SK-N-SH treated with all-trans-retinoic acid at 6 μM for 48 hours (cell line): Measurements from ENCODE around the gene TNP2.
A peak's percentile ranks its signal among the peaks of the same experiment; 100 is the strongest.

Source experiments
- ATAC-seq: fragments of 200-7000 bp; cut with Tn5 transposase; 3 replicates; pipeline ENCODE4 v1.9.1; 2020; ENCODE audit warnings: mild to moderate bottlenecking, moderate library complexity
- ARNTL ChIP-seq: fragments of 450-650 bp; formaldehyde crosslinking; IDR thresholded peaks from 2 replicates; pipeline ENCODE4 v1.5.0; 2020; ENCODE audit warnings: low read depth, mild to moderate bottlenecking, moderate library complexity, borderline replicate concordance
- BACH2 ChIP-seq: fragments of 250-450 bp; sonication (Bioruptor Pico); IDR thresholded peaks from 2 replicates; pipeline ENCODE4 v1.9.0; 2021; ENCODE audit warnings: mild to moderate bottlenecking, borderline replicate concordance
- CREB5 ChIP-seq: fragments of 250-450 bp; sonication (Bioruptor Pico); IDR thresholded peaks from 2 replicates; pipeline ENCODE4 v1.5.1; 2020; ENCODE audit warnings: low read depth, mild to moderate bottlenecking, moderate library complexity
- CSDC2 ChIP-seq: fragments of 250-450 bp; sonication (Bioruptor Pico); IDR thresholded peaks from 2 replicates; pipeline ENCODE4 v1.5.0; 2020; ENCODE audit warnings: mild to moderate bottlenecking, moderate library complexity
- CSRNP3 ChIP-seq: fragments of 250-450 bp; sonication (Bioruptor Pico); IDR thresholded peaks from 2 replicates; pipeline ENCODE4 v1.5.1; 2021; ENCODE audit warnings: mild to moderate bottlenecking, moderate library complexity
- ESRRG ChIP-seq: fragments of 250-450 bp; sonication (Bioruptor Pico); IDR thresholded peaks from 2 replicates; pipeline ENCODE4 v1.6.1; 2021; ENCODE audit warnings: mild to moderate bottlenecking
- GLIS3 ChIP-seq: fragments of 250-450 bp; sonication (Bioruptor Pico); IDR thresholded peaks from 2 replicates; pipeline ENCODE4 v1.5.0; 2020; ENCODE audit warnings: mild to moderate bottlenecking, moderate library complexity
- ISL1 ChIP-seq: fragments of 250-450 bp; sonication (Bioruptor Pico); IDR thresholded peaks from 2 replicates; pipeline ENCODE4 v2.1.2; 2022; ENCODE audit warnings: mild to moderate bottlenecking, moderate library complexity
- OSR1 ChIP-seq: fragments of 250-450 bp; sonication (Bioruptor Pico); IDR thresholded peaks from 2 replicates; pipeline ENCODE4 v1.8.0; 2022; ENCODE audit warnings: moderate library complexity, mild to moderate bottlenecking, inconsistent platforms
- PATZ1 ChIP-seq: fragments of 250-450 bp; sonication (Bioruptor Pico); IDR thresholded peaks from 2 replicates; pipeline ENCODE4 v1.8.0; 2020; ENCODE audit warnings: mild to moderate bottlenecking, moderate library complexity, borderline replicate concordance
- POU6F1 ChIP-seq: fragments of 250-450 bp; sonication (Bioruptor Pico); IDR thresholded peaks from 2 replicates; pipeline ENCODE4 v1.8.0; 2021; ENCODE audit warnings: low read depth, mild to moderate bottlenecking, moderate library complexity, borderline replicate concordance
- PPARA ChIP-seq: fragments of 250-450 bp; sonication (Bioruptor Pico); IDR thresholded peaks from 2 replicates; pipeline ENCODE4 v1.5.0; 2020; ENCODE audit warnings: mild to moderate bottlenecking, borderline replicate concordance
- RARB ChIP-seq: fragments of 250-450 bp; sonication (Bioruptor Pico); IDR thresholded peaks from 2 replicates; pipeline ENCODE4 v1.8.0; 2021; ENCODE audit warnings: mild to moderate bottlenecking, moderate library complexity
- SNAI2 ChIP-seq: fragments of 250-450 bp; sonication (Bioruptor Pico); IDR thresholded peaks from 2 replicates; pipeline ENCODE4 v1.5.0; 2020; ENCODE audit warnings: mild to moderate bottlenecking, moderate library complexity
- TCF4 ChIP-seq: fragments of 250-450 bp; sonication (Bioruptor Pico); IDR thresholded peaks from 2 replicates; pipeline ENCODE4 v1.8.0; 2021; ENCODE audit warnings: mild to moderate bottlenecking, moderate library complexity, borderline replicate concordance
- TSHZ2 ChIP-seq: fragments of 250-450 bp; sonication (Bioruptor Pico); IDR thresholded peaks from 2 replicates; pipeline ENCODE4 v1.5.0; 2020; ENCODE audit warnings: mild to moderate bottlenecking, moderate library complexity
- ZC3H10 ChIP-seq: fragments of 250-450 bp; sonication (Bioruptor Pico); IDR thresholded peaks from 2 replicates; pipeline ENCODE4 v1.5.1; 2021; ENCODE audit warnings: mild to moderate bottlenecking, moderate library complexity
- ZFP3 ChIP-seq: fragments of 250-450 bp; sonication (Bioruptor Pico); IDR thresholded peaks from 2 replicates; pipeline ENCODE4 v1.5.0; 2020; ENCODE audit warnings: mild to moderate bottlenecking, moderate library complexity
- ZFP30 ChIP-seq: fragments of 450-650 bp; formaldehyde crosslinking; IDR thresholded peaks from 2 replicates; pipeline ENCODE4 v1.5.0; 2022; ENCODE audit warnings: mild to moderate bottlenecking, moderate library complexity
- ZNF70 ChIP-seq: fragments of 450-650 bp; formaldehyde crosslinking; IDR thresholded peaks from 2 replicates; pipeline ENCODE4 v1.5.0; 2020; ENCODE audit warnings: mild to moderate bottlenecking, moderate library complexity
- ZNF8 ChIP-seq: fragments of 450-650 bp; formaldehyde crosslinking; IDR thresholded peaks from 2 replicates; pipeline ENCODE4 v1.5.0; 2020; ENCODE audit warnings: mild to moderate bottlenecking, moderate library complexity

The TNP2 gene

GRCh38 chr16:11248133-11248532, 21.0 kb downstream of the TNP2 start:
- TF ChIP-seq PATZ1 (CRISPR knock-in tag) (no peak), TCF4 (CRISPR knock-in tag) (no peak), CREB5 (CRISPR knock-in tag) (no peak), SNAI2 (CRISPR knock-in tag) (no peak), ZNF8 (CRISPR knock-in tag) (no peak), TSHZ2 (CRISPR knock-in tag) (no peak), CSDC2 (CRISPR knock-in tag) (no peak), PPARA (CRISPR knock-in tag) (no peak), ZFP3 (no peak), ESRRG (CRISPR knock-in tag) (no peak), CSRNP3 (no peak), OSR1 (no peak), ZC3H10 (CRISPR knock-in tag) (no peak), RARB (CRISPR knock-in tag) (no peak), GLIS3 (no peak)
- ATAC-seq, result no peak

GRCh38 chr16:11245988-11246387, 23.1 kb downstream of the TNP2 start:
- no peak for ATAC-seq
- TF ChIP-seq ESRRG (CRISPR knock-in tag), result no peak
- TF ChIP-seq, all 23 proteins: peak for 0

GRCh38 chr16:11245222-11245737, 23.8 kb downstream of the TNP2 start:
- ATAC-seq, result no peak
- no peak for TF ChIP-seq ISL1 (CRISPR knock-in tag)
- TF ChIP-seq ZFP3, result peak; percentile 97

- no peak for ATAC-seq
- no peak for TF ChIP-seq BACH2 (CRISPR knock-in tag)
- TF ChIP-seq ARNTL (CRISPR knock-in tag), result no peak
- TF ChIP-seq RARB (CRISPR knock-in tag), result no peak
- TF ChIP-seq CSRNP3, result no peak
- TF ChIP-seq CREB5 (CRISPR knock-in tag), result no peak
- TF ChIP-seq ISL1 (CRISPR knock-in tag), result no peak
- no peak for TF ChIP-seq PATZ1 (CRISPR knock-in tag)
- TF ChIP-seq CSDC2 (CRISPR knock-in tag), result no peak
- TF ChIP-seq ZFP30, result no peak
- TF ChIP-seq POU6F1, result no peak
- TF ChIP-seq ZNF70 (CRISPR knock-in tag), result no peak
- TF ChIP-seq ZFP3, result no peak
- no peak for TF ChIP-seq ZNF8 (CRISPR knock-in tag)
Observed at GRCh38 chr16:11242658-11243057, 26.5 kb downstream of the TNP2 start.
